SK-N-SH (cell line): Measurements from ENCODE around the gene CEP57L1. TPM values are rescaled to one million over a fixed set of nuclear protein-coding genes. Genes with fewer than 3 reads are reported as not detected.

Experiments used
- CTCF ChIA-PET: fragments of 300-600, 350-600 bp; formaldehyde crosslinking; extraction: SDS; loops from one replicate; lab custom pipeline; 2021; lab: Yijun Ruan, JAX
- POLR2A ChIA-PET: fragments of 350-600 bp; sonication (Branson Sonifier 250); formaldehyde crosslinking; extraction: SDS; loops from one replicate; lab custom pipeline; 2020; ENCODE audit warnings: antibody characterized with exemption, inconsistent platforms; lab: Yijun Ruan, JAX
- DNase-seq: peaks from one replicate; pipeline ENCODE4 v3.0.0; 2012
- H2AFZ ChIP-seq: fragments of 200-600 bp; sonication (generic); 2 replicates; pipeline ENCODE4 v1.8.1; 2016; ENCODE audit warnings: antibody characterized with exemption, mild to moderate bottlenecking, low read depth
- H3F3A ChIP-seq: fragments of 200-600 bp; sonication (generic); replicated peaks from 2 replicates; pipeline ENCODE3; 2016; ENCODE audit warnings: antibody characterized with exemption, mild to moderate bottlenecking; ENCODE audit not compliant: insufficient read depth
- H3K27ac ChIP-seq, 2 experiments: fragments of 200-500 bp in 1 of 2; fragments of 200-600 bp in 1 of 2; sonication (Bioruptor generic) in 1 of 2; sonication (generic), shearing (Covaris generic) in 1 of 2; 2 replicates each; pipeline versions ENCODE4 v1.5.1 to v1.6.1; 2014 to 2016; ENCODE audit warnings: low read depth in 2 of 2, inconsistent platforms in 1 of 2, low read length in 1 of 2, mild to moderate bottlenecking in 1 of 2, mixed read lengths in 1 of 2
- H3K27me3 ChIP-seq: fragments of 200-600 bp; sonication (generic), shearing (Covaris generic); 2 replicates; pipeline ENCODE4 v1.6.1; 2016; ENCODE audit warnings: mixed run types; ENCODE audit not compliant: insufficient read depth
- H3K36me3 ChIP-seq, 2 experiments: fragments of 200-500 bp in 1 of 2; fragments of 200-600 bp in 1 of 2; sonication (Bioruptor generic) in 1 of 2; sonication (generic) in 1 of 2; replicated peaks in 1 of 2; 2 replicates each; pipeline versions ENCODE3 to v1.5.1; 2014 to 2016; ENCODE audit warnings: low read length in 1 of 2, mild to moderate bottlenecking in 1 of 2; ENCODE audit not compliant: insufficient read depth in 2 of 2, control insufficient read depth in 1 of 2
- H3K4me1 ChIP-seq, 2 experiments: fragments of 200-500 bp in 1 of 2; fragments of 200-600 bp in 1 of 2; sonication (Bioruptor generic) in 1 of 2; sonication (generic), shearing (Covaris generic) in 1 of 2; 2 replicates each; pipeline versions ENCODE4 v1.5.1 to v1.6.1; 2014 to 2016; ENCODE audit warnings: low read depth in 1 of 2, low read length in 1 of 2, mixed run types in 1 of 2; ENCODE audit not compliant: insufficient read depth in 2 of 2, control insufficient read depth in 1 of 2
- H3K4me2 ChIP-seq: fragments of 200-600 bp; sonication (generic), shearing (Covaris generic); 2 replicates; pipeline ENCODE4 v1.6.1; 2017; ENCODE audit warnings: mixed run types
- H3K4me3 ChIP-seq, 2 experiments: fragments of 200-500 bp in 1 of 2; fragments of 200-600 bp in 1 of 2; sonication (Bioruptor generic) in 1 of 2; sonication (generic), shearing (Covaris generic) in 1 of 2; 2 replicates each; pipeline versions ENCODE4 v1.5.1 to v1.8.1; 2014 to 2016; ENCODE audit warnings: low read depth in 2 of 2, inconsistent platforms in 1 of 2, low read length in 1 of 2, mild to moderate bottlenecking in 1 of 2, mixed read lengths in 1 of 2, moderate library complexity in 1 of 2
- H3K79me2 ChIP-seq: fragments of 200-600 bp; sonication (generic); 2 replicates; pipeline ENCODE4 v1.8.1; 2017; ENCODE audit warnings: mild to moderate bottlenecking; ENCODE audit not compliant: insufficient read depth
- H3K9ac ChIP-seq: fragments of 200-600 bp; sonication (generic); 2 replicates; pipeline ENCODE4 v1.6.1; 2017; ENCODE audit warnings: mixed run types
- H3K9me2 ChIP-seq: fragments of 200-600 bp; sonication (generic); 2 replicates; pipeline ENCODE4 v1.6.1; 2017; ENCODE audit warnings: mixed run types
- H3K9me3 ChIP-seq: fragments of 200-600 bp; sonication (generic); 2 replicates; pipeline ENCODE4 v1.6.1; 2017; ENCODE audit warnings: mixed run types, mild to moderate bottlenecking, moderate library complexity
- H4K20me1 ChIP-seq: fragments of 200-600 bp; sonication (generic); 2 replicates; pipeline ENCODE4 v1.6.1; 2017; ENCODE audit warnings: mild to moderate bottlenecking, mixed run types; ENCODE audit not compliant: insufficient read depth
- CHD2 ChIP-seq: fragments of 150-350 bp; IDR thresholded peaks from 2 replicates; pipeline ENCODE4 v1.6.1; 2018; ENCODE audit warnings: low read length; ENCODE audit not compliant: partially characterized antibody
- CTCF ChIP-seq: fragments of 200-600 bp; sonication (generic); IDR thresholded peaks from 2 replicates; pipeline ENCODE4 v1.6.1; 2017; ENCODE audit warnings: antibody characterized with exemption, mild to moderate bottlenecking, moderate library complexity
- EZH2phosphoT487 ChIP-seq: fragments of 200-600 bp; sonication (generic); IDR thresholded peaks from 2 replicates; pipeline ENCODE4 v1.6.1; 2017; ENCODE audit warnings: low read depth, mixed run types, mild to moderate bottlenecking, antibody characterized with exemption, moderate library complexity, borderline replicate concordance
- FOSL2 ChIP-seq: IDR thresholded peaks from 2 replicates; pipeline ENCODE4 v1.4.0; 2012; ENCODE audit warnings: low read depth, mild to moderate bottlenecking, moderate library complexity, borderline replicate concordance
- FOXJ3 ChIP-seq: sonication (generic); formaldehyde crosslinking; IDR thresholded peaks from 2 replicates; pipeline ENCODE4 v1.5.1; 2020; ENCODE audit warnings: mild to moderate bottlenecking, missing genetic modification reagents
- IRF3 ChIP-seq: fragments of 150-350 bp; IDR thresholded peaks from 2 replicates; pipeline ENCODE4 v1.6.1; 2016; ENCODE audit warnings: mild to moderate bottlenecking, low read depth, low read length
- JUND ChIP-seq: IDR thresholded peaks from 2 replicates; pipeline ENCODE4 v1.4.0; 2012
- MAX ChIP-seq: IDR thresholded peaks from 2 replicates; pipeline ENCODE4 v1.4.0; 2012; ENCODE audit warnings: low read depth
- MXI1 ChIP-seq: IDR thresholded peaks from 2 replicates; pipeline ENCODE4 v1.6.1; 2012; ENCODE audit warnings: mild to moderate bottlenecking, low read depth, low read length, improper control_type of control experiment
- NFIC ChIP-seq: IDR thresholded peaks from 2 replicates; pipeline ENCODE4 v1.4.0; 2012; ENCODE audit warnings: borderline replicate concordance
- NRF1 ChIP-seq: IDR thresholded peaks from 2 replicates; pipeline ENCODE4 v1.6.1; 2012; ENCODE audit warnings: low read depth, mild to moderate bottlenecking, low read length
- RAD21 ChIP-seq: IDR thresholded peaks from 2 replicates; pipeline ENCODE4 v1.6.1; 2012; ENCODE audit warnings: mild to moderate bottlenecking, low read length
- RCOR1 ChIP-seq: fragments of 150-350 bp; IDR thresholded peaks from 2 replicates; pipeline ENCODE4 v1.6.1; 2017; ENCODE audit warnings: antibody characterized with exemption, low read length
- RFX5 ChIP-seq: IDR thresholded peaks from 2 replicates; pipeline ENCODE4 v1.6.1; 2012; ENCODE audit warnings: mild to moderate bottlenecking, improper control_type of control experiment, low read length
- RXRA ChIP-seq: IDR thresholded peaks from 2 replicates; pipeline ENCODE4 v1.4.0; 2012; ENCODE audit warnings: low read depth, mild to moderate bottlenecking, borderline replicate concordance
- TCF12 ChIP-seq: IDR thresholded peaks from 2 replicates; pipeline ENCODE4 v1.4.0; 2012
- USF1 ChIP-seq: IDR thresholded peaks from 2 replicates; pipeline ENCODE4 v1.4.0; 2012; ENCODE audit warnings: low read depth, borderline replicate concordance
- USF2 ChIP-seq: fragments of 150-350 bp; IDR thresholded peaks from 2 replicates; pipeline ENCODE4 v1.6.1; 2017; ENCODE audit warnings: antibody characterized with exemption, low read length, low read depth, borderline replicate concordance
- ZBTB33 ChIP-seq: IDR thresholded peaks from 2 replicates; pipeline ENCODE4 v1.4.0; 2012; ENCODE audit warnings: low read depth, borderline replicate concordance
- WGBS: methylation state at CpG from one replicate; pipeline ENCODE4 v1.1.6; 2017; ENCODE audit warnings: low lambda C conversion rate; 5-methylcytosine and 5-hydroxymethylcytosine counted together
- polyA plus RNA-seq, 3 experiments: library from polyadenylated mRNA; depleted of rRNA; stranded (reverse); fragments of >200 nt; gene quantifications; 2 replicates each; pipeline ENCODE4 v1.2.3, GENCODE V29; 2012

Gene CEP57L1
- polyA plus RNA-seq, 1 of the 3 experiments (the other 2 are of a cell fraction), result 7.3 TPM

GRCh38 chr6:109184638-109185037, 89.3 kb downstream of the CEP57L1 start:
- no peaks in the 10 kb centered on the region for H3K9me2 ChIP-seq
- H3K27me3 ChIP-seq, result peaks cover 9% of the 10 kb centered on the region; the same call in 1 of the 2 replicates
- no peak overlapping the region for H2AFZ ChIP-seq
- TF ChIP-seq RCOR1 (no peak), RAD21 (no peak), NFIC (no peak), RXRA (no peak), TCF12 (no peak), USF1 (no peak), JUND (no peak), EZH2phosphoT487 (no peak)
- no peak for DNase-seq
- H4K20me1 ChIP-seq, result no peaks in the 10 kb centered on the region
- H3F3A ChIP-seq, result no peaks in the 10 kb centered on the region
- no peak overlapping the region for H3K9ac ChIP-seq
- WGBS, result 62% methylated on average over 3 of the region's 3 CpGs
- no peaks in the 10 kb centered on the region for H3K36me3 ChIP-seq
- no peak overlapping the region for H3K4me2 ChIP-seq
- no peaks in the 10 kb centered on the region for H3K9me3 ChIP-seq
- no peaks in the 10 kb centered on the region for H3K79me2 ChIP-seq
- no peak overlapping the region for H3K4me3 ChIP-seq
- no peak overlapping the region for H3K27ac ChIP-seq
- ChIA-PET CTCF (interaction anchor here (4.5 kb wide), 1 partner anchor 198 kb away, joined by 34 read pairs; the partner anchor contains the start of gene CD164), POLR2A (no interaction called here)
- no peaks in the 10 kb centered on the region for H3K4me1 ChIP-seq

GRCh38 chr6:109186012-109186411, 90.7 kb downstream of the CEP57L1 start:
- Histone ChIP-seq H3K4me3 (no peak overlapping the region), H3K9me3 (no peaks in the 10 kb centered on the region), H3K79me2 (no peaks in the 10 kb centered on the region), H4K20me1 (no peaks in the 10 kb centered on the region), H3F3A (no peaks in the 10 kb centered on the region), H3K4me2 (no peak overlapping the region), H3K27ac (no peak overlapping the region), H3K9ac (no peak overlapping the region), H2AFZ (no peak overlapping the region), H3K27me3 (peaks cover 9% of the 10 kb centered on the region; the same call in 1 of the 2 replicates), H3K9me2 (no peaks in the 10 kb centered on the region), H3K4me1 (no peaks in the 10 kb centered on the region), H3K36me3 (no peaks in the 10 kb centered on the region)
- WGBS, result 52% methylated on average over 3 of the region's 3 CpGs
- ChIA-PET CTCF (interaction anchor here (3.0 to 5.9 kb wide), 3 partner anchors 198 to 254 kb away, joined by 12 to 132 read pairs (median 18); partner anchors contain the start of genes CD164, PPIL6 and SMPD2), POLR2A (no interaction called here)
- DNase-seq, result no peak
- TF ChIP-seq RAD21 (no peak), IRF3 (no peak), TCF12 (no peak), FOSL2 (no peak), ZBTB33 (no peak), FOXJ3 (CRISPR knock-in tag) (no peak), JUND (no peak), RCOR1 (no peak), CHD2 (no peak), CTCF (no peak), MAX (no peak), NRF1 (no peak), RFX5 (no peak), NFIC (no peak), RXRA (no peak), MXI1 (no peak), USF2 (no peak), USF1 (no peak)
